PC-9 (cell line): ENCODE results near the gene ZNF653. TPM values are rescaled to one million over a fixed set of nuclear protein-coding genes. Genes with fewer than 3 reads are reported as not detected.
"Not testable (repeated sequence)": the region's sequence is repeated elsewhere in the genome, so short reads cannot be mapped to it uniquely, and the experiment has no call there.

Source experiments
- BruUV-seq: library from RNA; stranded (reverse); fragments of 400-500 nt; replicated peaks from 2 replicates; lab custom pipeline; 2021; lab: Mats Ljungman, UMichigan
- CTCF ChIA-PET: fragments of 300-600 bp; sonication (Branson Sonifier 250); formaldehyde crosslinking; loops from one replicate; lab custom pipeline; 2022; ENCODE audit warnings: antibody characterized with exemption; lab: Charles Lee
- POLR2A ChIA-PET: fragments of 300-600 bp; sonication (Branson Sonifier 250); formaldehyde crosslinking; loops from one replicate; lab custom pipeline; 2022; ENCODE audit warnings: antibody characterized with exemption; ENCODE audit not compliant: unreplicated experiment; lab: Charles Lee
- DNase-seq, 2 experiments: peaks; one replicate each; pipeline versions ENCODE4 v3.0.0 to v3.0.0-alpha.2; 2015 to 2022; ENCODE audit warnings: mixed read lengths in 1 of 2
- H2AFZ ChIP-seq: fragments of 200-600 bp; sonication (generic); 2 replicates; pipeline ENCODE4 v1.8.1; 2017; ENCODE audit warnings: antibody characterized with exemption
- H3F3A ChIP-seq: fragments of 200-600 bp; sonication (generic); 2 replicates; pipeline ENCODE4 v1.8.1; 2017; ENCODE audit warnings: antibody characterized with exemption, mild to moderate bottlenecking, low read depth; ENCODE audit not compliant: insufficient read depth
- H3K27ac ChIP-seq: fragments of 200-600 bp; sonication (generic); 2 replicates; pipeline ENCODE4 v1.6.1; 2016; ENCODE audit warnings: mixed run types
- H3K27me3 ChIP-seq: fragments of 200-600 bp; sonication (generic); 2 replicates; pipeline ENCODE4 v1.6.1; 2016; ENCODE audit warnings: low read depth, mixed run types; ENCODE audit not compliant: insufficient read depth
- H3K36me3 ChIP-seq: fragments of 200-600 bp; sonication (generic); 2 replicates; pipeline ENCODE4 v1.6.1; 2016; ENCODE audit warnings: low read depth, mixed run types
- H3K4me1 ChIP-seq: fragments of 200-600 bp; sonication (generic); replicated peaks from 2 replicates; pipeline ENCODE4 v1.6.1; 2016; ENCODE audit warnings: mixed run types; ENCODE audit not compliant: insufficient read depth
- H3K4me2 ChIP-seq: fragments of 200-600 bp; sonication (generic); 2 replicates; pipeline ENCODE4 v1.6.1; 2017; ENCODE audit warnings: mixed run types
- H3K4me3 ChIP-seq: fragments of 200-600 bp; sonication (generic); 2 replicates; pipeline ENCODE4 v1.6.1; 2016; ENCODE audit warnings: mixed run types
- H3K79me2 ChIP-seq: fragments of 200-600 bp; sonication (generic); 2 replicates; pipeline ENCODE4 v1.6.1; 2017; ENCODE audit warnings: low read depth, mixed run types
- H3K9me2 ChIP-seq: fragments of 200-600 bp; sonication (generic); 2 replicates; pipeline ENCODE4 v1.8.1; 2017; ENCODE audit warnings: mild to moderate bottlenecking; ENCODE audit not compliant: insufficient read depth
- H3K9me3 ChIP-seq: fragments of 200-600 bp; sonication (generic); 2 replicates; pipeline ENCODE4 v1.8.1; 2016; ENCODE audit warnings: low read depth; ENCODE audit not compliant: insufficient read depth
- H4K20me1 ChIP-seq: fragments of 200-600 bp; sonication (generic); 2 replicates; pipeline ENCODE4 v1.8.1; 2017; ENCODE audit not compliant: insufficient read depth
- CTCF ChIP-seq: fragments of 200-600 bp; sonication (generic); conservative IDR thresholded peaks from 2 replicates; pipeline ENCODE4 v1.6.1; 2017; ENCODE audit warnings: mixed run types, antibody characterized with exemption, mild to moderate bottlenecking, moderate library complexity
- EZH2 ChIP-seq: fragments of 200-600 bp; sonication (generic); IDR thresholded peaks from 2 replicates; pipeline ENCODE4 v1.8.0; 2017; ENCODE audit warnings: antibody characterized with exemption, low read depth
- intact Hi-C: fragments of 100-400 bp; cut with micrococcal nuclease; formaldehyde crosslinking; loops from one replicate; pipeline ENCODE4 v1.10.0; 2022; ENCODE audit not compliant: unreplicated experiment
- microRNA-seq: library from miRNA; unstranded; fragments of <30 nt; microRNA quantifications from one replicate; pipeline ENCODE4 v1.2.0, GENCODE V29; 2021; ENCODE audit warnings: borderline number of aligned reads, borderline replicate concordance
- total RNA-seq: library from RNA; stranded (reverse); gene quantifications from 2 replicates; pipeline ENCODE4 v1.2.3, GENCODE V29; 2021

ZNF653 gene
- total RNA-seq, 1 experiment from 2014 or later: 13.4 TPM

GRCh38 chr19:11434703-11435056, 71.0 kb downstream of the ZNF653 start:
- Histone ChIP-seq H4K20me1 (no peaks in the 10 kb centered on the region), H3K4me3 (peak overlapping the region; percentile 57), H3K36me3 (peaks cover 11% of the 10 kb centered on the region; the same call in 1 of the 2 replicates), H3F3A (peaks cover 4% of the 10 kb centered on the region; the same call in 1 of the 2 replicates), H3K27me3 (no peaks in the 10 kb centered on the region), H3K79me2 (peaks cover 24% of the 10 kb centered on the region), H3K9me2 (no peaks in the 10 kb centered on the region), H3K27ac (no peak overlapping the region), H3K4me2 (peak overlapping the region; percentile 82), H3K4me1 (peaks cover 14% of the 10 kb centered on the region), H3K9me3 (no peaks in the 10 kb centered on the region), H2AFZ (peak overlapping the region; percentile 87)
- POLR2A ChIA-PET: interaction anchor here (0.6 to 1.4 kb wide), 3 partner anchors 13 to 235 kb away, joined by 3 to 9 read pairs (median 6); partner anchors contain the start of gene SWSAP1
- TF ChIP-seq EZH2 (no peak), CTCF (no peak)
- intact Hi-C loops: loop anchor here (1.0 to 5.0 kb wide), 3 partner anchors 12 to 497 kb away; partner anchors contain the start of gene SWSAP1
- no peak for DNase-seq
- BruUV-seq: no TSS peak
- CTCF ChIA-PET: interaction anchor here (1.0 to 1.4 kb wide), 2 partner anchors 51 to 141 kb away, joined by 3 to 7 read pairs; partner anchors contain the start of gene EPOR

GRCh38 chr19:11433526-11433925, 72.1 kb downstream of the ZNF653 start:
- DNase-seq, CTCF ChIA-PET, H3K4me2 ChIP-seq, H3K9me3 ChIP-seq, H2AFZ ChIP-seq, H4K20me1 ChIP-seq, H3K27ac ChIP-seq, H3F3A ChIP-seq, BruUV-seq, H3K27me3 ChIP-seq, H3K9me2 ChIP-seq, POLR2A ChIA-PET, intact Hi-C loops, H3K4me3 ChIP-seq: not testable (repeated sequence)
- Histone ChIP-seq H3K4me1 (peaks cover 14% of the 10 kb centered on the region), H3K79me2 (peaks cover 24% of the 10 kb centered on the region), H3K36me3 (peaks cover 11% of the 10 kb centered on the region; the same call in 1 of the 2 replicates)

Small RNAs within 50 kb of the gene (microRNA-seq; reads per million reads assigned to microRNA genes)
- gene MIR7974: 4.7 reads per million

Other genes starting within 250 kb of the ZNF653 start
- 32.5 and 68.9 TPM in 2 replicates for gene DOCK6, start 243.3 kb downstream of the ZNF653 start, total RNA-seq
- gene TSPAN16, start 209.7 kb downstream of the ZNF653 start, total RNA-seq: not detected in 2 replicates
- 35.0 and 36.5 TPM in 2 replicates for gene RAB3D, start 166.2 kb downstream of the ZNF653 start, total RNA-seq
- gene TMEM205, start 159.6 kb downstream of the ZNF653 start, total RNA-seq: 80.3 and 90.6 TPM in 2 replicates
- 9.4 and 13.7 TPM in 2 replicates for gene CCDC159, start 159.3 kb downstream of the ZNF653 start, total RNA-seq
- 25.2 and 30.4 TPM in 2 replicates for gene PLPPR2, start 150.4 kb downstream of the ZNF653 start, total RNA-seq
- gene SWSAP1, start 131.2 kb downstream of the ZNF653 start, total RNA-seq: 4.6 and 4.8 TPM in 2 replicates
- 7.3 and 10.0 TPM in 2 replicates for gene EPOR, start 121.5 kb downstream of the ZNF653 start, total RNA-seq
- 100 and 125 TPM in 2 replicates for gene RGL3, start 86.5 kb downstream of the ZNF653 start, total RNA-seq
- 0.15 and 0.39 TPM in 2 replicates for gene ODAD3, start 70.7 kb downstream of the ZNF653 start, total RNA-seq
- gene PRKCSH, start 70.2 kb downstream of the ZNF653 start, total RNA-seq: 410 and 412 TPM in 2 replicates
- not detected in 2 replicates for gene ELAVL3, start 24.8 kb downstream of the ZNF653 start, total RNA-seq
- gene ECSIT, start 23.3 kb upstream of the ZNF653 start, total RNA-seq: 42.4 and 43.0 TPM in 2 replicates
- gene CNN1, start 33.0 kb upstream of the ZNF653 start, total RNA-seq: 0.44 TPM in 1 of 2 replicates, not detected in the other
- gene ELOF1, start 53.4 kb upstream of the ZNF653 start, total RNA-seq: 65.5 and 68.7 TPM in 2 replicates
- 3.5 and 6.6 TPM in 2 replicates for gene ACP5, start 71.8 kb upstream of the ZNF653 start, total RNA-seq
- 11.4 and 12.6 TPM in 2 replicates for gene ZNF627, start 91.6 kb upstream of the ZNF653 start, total RNA-seq
- gene ZNF823, start 233.1 kb upstream of the ZNF653 start, total RNA-seq: 6.7 and 7.4 TPM in 2 replicates